Lower lobe of right lung (tissue), 2 donors: ENCODE results near the gene GREB1L. TPM values are rescaled to one million over a fixed set of nuclear protein-coding genes. Genes with fewer than 3 reads are reported as not detected.
A peak's percentile ranks its signal among the peaks of the same experiment; 100 is the strongest.

Experiments used
- ATAC-seq, 2 donors: fragments of 200-7000 bp; cut with Tn5 transposase; one replicate each; pipeline ENCODE4 v1.9.1; 2020 to 2022; ENCODE audit warnings: mild to moderate bottlenecking in 2 of 2, moderate library complexity in 2 of 2
- DNase-seq: peaks from one replicate; pipeline ENCODE4 v3.0.0-alpha.2; 2020
- H3K27ac ChIP-seq: fragments of 200-600 bp; one replicate; pipeline ENCODE4 v1.8.0; 2022
- H3K27me3 ChIP-seq: fragments of 200-600 bp; one replicate; pipeline ENCODE4 v1.8.0; 2022; ENCODE audit warnings: low read depth
- H3K36me3 ChIP-seq: fragments of 200-600 bp; one replicate; pipeline ENCODE4 v1.8.0; 2022; ENCODE audit warnings: mild to moderate bottlenecking
- H3K4me1 ChIP-seq: fragments of 200-600 bp; one replicate; pipeline ENCODE4 v1.8.0; 2022
- H3K4me3 ChIP-seq: fragments of 200-600 bp; one replicate; pipeline ENCODE4 v1.8.0; 2022; ENCODE audit warnings: mild to moderate bottlenecking
- H3K9me3 ChIP-seq: fragments of 200-600 bp; one replicate; pipeline ENCODE4 v1.8.0; 2022
- CTCF ChIP-seq: fragments of 200-600 bp; IDR thresholded peaks from one replicate; pipeline ENCODE4 v1.8.0; 2022; ENCODE audit warnings: antibody characterized with exemption, mild to moderate bottlenecking
- intact Hi-C: fragments of 100-400 bp; cut with DNase I; formaldehyde crosslinking; loops from one replicate; pipeline ENCODE4 v1.11.0; 2022
- total RNA-seq: library from RNA; stranded (reverse); fragmentation: NEBNext Ultra II Directional; extraction: Animal tissue kit (Norgen Biotek cat#: 25700); gene quantifications from one replicate; pipeline ENCODE4 v1.2.1, GENCODE V29; 2021
- donor health status: DM: no; HTN: yes; CAD: no; lungs with severe emphysema.

GREB1L gene
- total RNA-seq, 1 donor from 2014 or later = 0.74 TPM

DNA sequence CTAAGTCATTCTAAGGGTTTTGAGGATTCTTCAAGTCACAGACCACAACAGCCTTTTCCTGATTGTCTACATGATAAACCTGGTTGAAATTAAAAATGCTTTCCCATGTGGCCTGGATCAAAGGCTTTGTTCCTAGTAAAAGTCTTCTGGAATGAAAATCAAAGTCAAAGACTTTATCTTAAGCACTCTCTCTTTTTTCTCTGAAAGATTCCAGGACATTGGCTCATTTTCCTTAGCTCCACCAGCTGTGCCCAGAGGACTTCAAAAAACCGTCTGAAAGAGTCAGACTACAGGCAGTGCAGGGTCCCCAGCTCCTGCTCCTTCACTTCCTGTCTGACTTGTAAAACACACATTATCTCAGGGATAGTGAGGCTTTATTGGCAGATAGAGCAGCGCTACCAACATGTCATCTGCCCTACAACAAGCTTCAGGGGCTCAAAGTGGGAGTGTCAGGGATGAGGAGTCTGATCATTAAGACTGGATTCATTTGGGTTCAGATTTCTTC is 210.3 kb downstream of the GREB1L start:
- ATAC-seq (no peak), DNase-seq (no peak)
- TF ChIP-seq CTCF = no peak
- H3K4me3 ChIP-seq = no peak overlapping the region
- H3K9me3 ChIP-seq = no peaks in the 10 kb centered on the region
- no peaks in the 10 kb centered on the region for H3K27me3 ChIP-seq
- intact Hi-C loops = no loop called here
- no peak overlapping the region for H3K27ac ChIP-seq
- H3K4me1 ChIP-seq = no peaks in the 10 kb centered on the region
- H3K36me3 ChIP-seq = no peaks in the 10 kb centered on the region

DNA sequence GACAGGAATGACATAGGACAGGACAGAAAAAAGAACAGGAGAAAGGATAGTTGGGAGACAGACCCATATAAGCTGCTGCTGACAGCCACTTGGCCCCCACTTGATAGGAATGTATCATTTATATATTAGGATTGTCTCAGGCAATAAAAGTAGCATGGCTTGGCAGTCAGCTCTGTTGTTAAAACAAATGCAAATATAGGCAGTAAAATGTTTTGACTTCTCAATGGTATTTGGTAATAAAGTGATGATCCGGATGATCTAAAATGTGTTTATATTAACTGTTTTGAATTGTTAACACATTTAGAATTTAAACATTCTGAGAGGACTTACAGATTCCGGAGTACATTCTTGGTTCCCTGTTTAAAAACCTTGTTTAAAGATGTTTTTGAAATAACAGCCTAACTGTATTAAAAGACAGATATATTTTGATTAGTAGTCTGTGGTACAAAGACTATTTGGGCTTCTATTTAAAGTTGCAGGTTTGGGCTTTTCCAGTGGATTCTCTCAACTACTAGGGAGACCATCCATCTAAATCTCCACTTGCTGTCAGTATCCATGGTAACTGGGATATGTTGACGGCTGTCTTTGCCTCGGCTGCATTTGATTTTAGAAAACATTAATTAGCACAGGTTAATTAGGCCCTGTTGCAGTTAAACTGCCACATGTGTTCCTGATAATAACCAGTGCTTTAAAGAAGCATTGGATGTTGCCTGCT is 210.9 kb downstream of the GREB1L start:
- Histone ChIP-seq H3K36me3 (no peaks in the 10 kb centered on the region), H3K4me1 (no peaks in the 10 kb centered on the region), H3K27me3 (no peaks in the 10 kb centered on the region), H3K4me3 (no peak overlapping the region), H3K9me3 (no peaks in the 10 kb centered on the region), H3K27ac (no peak overlapping the region)
- DNase-seq (no peak), ATAC-seq (no peak)
- intact Hi-C loops = no loop called here
- TF ChIP-seq CTCF = no peak

- H3K27ac ChIP-seq = no peak overlapping the region
- no peaks in the 10 kb centered on the region for H3K4me1 ChIP-seq
- no peak overlapping the region for H3K4me3 ChIP-seq
- H3K36me3 ChIP-seq = no peaks in the 10 kb centered on the region
- peak in 1 of 2 donors; percentile 29 for ATAC-seq
- no peak for TF ChIP-seq CTCF
- DNase-seq = no peak
- intact Hi-C loops = no loop called here
- no peaks in the 10 kb centered on the region for H3K9me3 ChIP-seq
- H3K27me3 ChIP-seq = no peaks in the 10 kb centered on the region
Measured at GRCh38 chr18:21453511-21453901, 211.5 kb downstream of the GREB1L start.

DNA sequence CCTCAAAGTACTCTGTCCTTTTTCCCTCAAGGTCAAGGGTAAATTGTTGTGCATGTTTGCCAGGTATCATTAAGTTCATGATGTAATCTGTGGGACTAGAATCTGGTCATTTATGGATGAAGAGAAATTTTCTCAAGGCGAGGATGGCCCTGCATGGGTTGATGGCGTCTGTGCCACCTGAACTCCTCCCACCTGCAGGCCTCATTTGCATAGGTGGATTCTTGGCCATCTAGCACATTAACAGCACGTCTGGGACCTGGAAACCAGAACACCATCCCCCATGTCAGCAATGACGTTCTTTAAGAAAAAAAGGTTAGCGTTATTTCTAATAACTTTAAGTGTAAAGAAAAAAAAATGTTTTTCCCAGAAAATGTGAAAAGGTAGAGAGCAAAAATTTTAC is 212.7 kb downstream of the GREB1L start:
- Histone ChIP-seq H3K27me3 (no peaks in the 10 kb centered on the region), H3K4me3 (no peak overlapping the region), H3K27ac (no peak overlapping the region), H3K4me1 (no peaks in the 10 kb centered on the region), H3K9me3 (no peaks in the 10 kb centered on the region), H3K36me3 (no peaks in the 10 kb centered on the region)
- DNase-seq (no peak), ATAC-seq (no peak)
- no peak for TF ChIP-seq CTCF
- intact Hi-C loops = no loop called here

GRCh38 chr18:21456428-21457178 is 214.6 kb downstream of the GREB1L start:
- Histone ChIP-seq H3K4me1 (no peaks in the 10 kb centered on the region), H3K27me3 (no peaks in the 10 kb centered on the region), H3K4me3 (no peak overlapping the region), H3K27ac (no peak overlapping the region), H3K9me3 (no peaks in the 10 kb centered on the region), H3K36me3 (no peaks in the 10 kb centered on the region)
- DNase-seq (no peak), ATAC-seq (no peak)
- intact Hi-C loops = no loop called here
- no peak for TF ChIP-seq CTCF
